Nephron (organoid): ENCODE data around the gene GPR37L1.

Experiments
- H3K27ac Mint-ChIP-seq, 3 experiments: 2 replicates each; pipeline ENCODE4 v1.8.0; 2020; ENCODE audit warnings: mixed read lengths in 3 of 3, mild to moderate bottlenecking in 2 of 3, moderate library complexity in 1 of 3
- H3K27me3 Mint-ChIP-seq: 2 replicates; pipeline ENCODE4 v1.8.0; 2021; ENCODE audit warnings: low read depth, mild to moderate bottlenecking, moderate library complexity, mixed read lengths
- H3K36me3 Mint-ChIP-seq: 2 replicates; pipeline ENCODE4 v1.8.0; 2020; ENCODE audit warnings: low read depth, mixed read lengths
- H3K4me1 Mint-ChIP-seq: 2 replicates; pipeline ENCODE4 v1.8.0; 2020; ENCODE audit warnings: mixed read lengths
- H3K4me3 Mint-ChIP-seq, 3 experiments: 2 replicates each; pipeline ENCODE4 v1.8.0; 2020; ENCODE audit warnings: mild to moderate bottlenecking in 3 of 3, mixed read lengths in 3 of 3, moderate library complexity in 2 of 3
- H3K9me3 Mint-ChIP-seq: 2 replicates; pipeline ENCODE4 v1.8.0; 2020; ENCODE audit warnings: mixed read lengths
- TF ChIP-seq, protein P1 (sequence below), 3 experiments: fragments of 200-600 bp; sonication (generic); IDR thresholded peaks; one replicate each; pipeline ENCODE4 v1.5.0; 2021; ENCODE audit warnings: antibody characterized with exemption in 3 of 3; ENCODE audit not compliant: unreplicated experiment in 3 of 3

The GPR37L1 gene

DNA sequence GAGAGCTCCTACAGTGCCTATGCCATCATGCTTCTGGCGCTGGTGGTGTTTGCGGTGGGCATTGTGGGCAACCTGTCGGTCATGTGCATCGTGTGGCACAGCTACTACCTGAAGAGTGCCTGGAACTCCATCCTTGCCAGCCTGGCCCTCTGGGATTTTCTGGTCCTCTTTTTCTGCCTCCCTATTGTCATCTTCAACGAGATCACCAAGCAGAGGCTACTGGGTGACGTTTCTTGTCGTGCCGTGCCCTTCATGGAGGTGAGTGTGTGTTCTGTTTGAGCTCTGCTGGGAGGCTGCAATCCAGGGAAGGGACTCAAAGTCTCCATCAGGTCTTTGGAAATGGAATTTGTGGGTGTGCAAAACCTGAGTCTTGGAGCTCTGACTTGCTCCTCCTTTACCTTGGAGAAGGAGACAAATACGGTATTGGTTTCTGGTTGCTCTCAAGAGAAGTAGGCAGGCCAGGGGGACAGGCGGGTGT lies 658 bp downstream of the GPR37L1 start:
- Mint-ChIP-seq H3K36me3 (no peaks in the 10 kb centered on the region), H3K4me1 (no peaks in the 10 kb centered on the region), H3K4me3 (no peak overlapping the region), H3K27ac (no peak overlapping the region), H3K27me3 (peaks cover 21% of the 10 kb centered on the region), H3K9me3 (no peaks in the 10 kb centered on the region)
- TF ChIP-seq, protein P1, sequence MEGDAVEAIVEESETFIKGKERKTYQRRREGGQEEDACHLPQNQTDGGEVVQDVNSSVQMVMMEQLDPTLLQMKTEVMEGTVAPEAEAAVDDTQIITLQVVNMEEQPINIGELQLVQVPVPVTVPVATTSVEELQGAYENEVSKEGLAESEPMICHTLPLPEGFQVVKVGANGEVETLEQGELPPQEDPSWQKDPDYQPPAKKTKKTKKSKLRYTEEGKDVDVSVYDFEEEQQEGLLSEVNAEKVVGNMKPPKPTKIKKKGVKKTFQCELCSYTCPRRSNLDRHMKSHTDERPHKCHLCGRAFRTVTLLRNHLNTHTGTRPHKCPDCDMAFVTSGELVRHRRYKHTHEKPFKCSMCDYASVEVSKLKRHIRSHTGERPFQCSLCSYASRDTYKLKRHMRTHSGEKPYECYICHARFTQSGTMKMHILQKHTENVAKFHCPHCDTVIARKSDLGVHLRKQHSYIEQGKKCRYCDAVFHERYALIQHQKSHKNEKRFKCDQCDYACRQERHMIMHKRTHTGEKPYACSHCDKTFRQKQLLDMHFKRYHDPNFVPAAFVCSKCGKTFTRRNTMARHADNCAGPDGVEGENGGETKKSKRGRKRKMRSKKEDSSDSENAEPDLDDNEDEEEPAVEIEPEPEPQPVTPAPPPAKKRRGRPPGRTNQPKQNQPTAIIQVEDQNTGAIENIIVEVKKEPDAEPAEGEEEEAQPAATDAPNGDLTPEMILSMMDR (IDR thresholded peaks at IDR 0.05; ENCODE audit: unreplicated experiment in 3 of 3): no peak

DNA sequence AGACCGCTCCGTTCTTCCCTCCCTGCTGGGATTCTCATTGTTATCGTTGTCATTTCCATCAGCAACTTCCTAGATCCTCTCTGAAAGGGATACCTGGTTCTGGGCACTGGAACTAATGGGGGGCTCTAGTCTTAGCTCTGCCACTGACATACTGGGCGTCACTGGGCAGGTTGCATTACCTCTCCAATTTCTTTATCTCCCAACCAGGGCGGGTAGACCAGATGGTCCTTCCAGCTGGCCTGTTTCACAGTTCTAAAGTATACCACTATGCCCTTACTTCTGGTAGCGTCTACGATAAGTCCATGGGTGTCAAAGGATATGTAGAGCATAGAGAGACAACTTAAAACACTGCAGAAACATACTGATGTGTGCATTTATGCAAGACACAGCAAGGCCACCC lies 1.4 kb downstream of the GPR37L1 start:
- H3K4me1 Mint-ChIP-seq: no peaks in the 10 kb centered on the region

DNA sequence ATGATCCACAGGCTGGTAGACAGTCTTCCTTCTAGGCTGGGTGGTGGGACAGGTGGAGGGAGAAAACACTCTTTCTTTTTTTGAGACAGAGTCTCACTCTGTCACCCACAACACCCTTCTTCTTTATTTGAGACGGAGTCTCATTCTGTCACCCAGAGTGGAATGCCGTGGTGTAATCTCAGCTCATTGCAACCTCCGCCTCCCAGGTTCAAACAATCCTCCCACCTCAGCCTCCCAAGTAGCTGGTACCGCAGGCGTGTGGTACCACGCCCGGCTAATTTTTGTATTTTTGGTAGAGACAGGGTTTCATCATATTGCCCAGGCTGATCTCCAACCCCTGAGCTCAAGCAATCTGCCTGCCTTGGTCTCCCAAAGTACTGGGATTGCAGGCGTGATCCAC lies 2.9 kb downstream of the GPR37L1 start:
- H3K27ac Mint-ChIP-seq: no peak overlapping the region
- no peaks in the 10 kb centered on the region for H3K9me3 Mint-ChIP-seq
- H3K4me1 Mint-ChIP-seq: no peaks in the 10 kb centered on the region
- no peak overlapping the region for H3K4me3 Mint-ChIP-seq
- no peaks in the 10 kb centered on the region for H3K36me3 Mint-ChIP-seq
- H3K27me3 Mint-ChIP-seq: peaks cover 21% of the 10 kb centered on the region
- TF ChIP-seq, protein P1 (IDR thresholded peaks at IDR 0.05; ENCODE audit: unreplicated experiment in 3 of 3): no peak

More for the DNA sequence above, 1.4 kb downstream of the GPR37L1 start:
- Mint-ChIP-seq H3K4me3 (no peak overlapping the region), H3K27ac (no peak overlapping the region), H3K36me3 (no peaks in the 10 kb centered on the region), H3K27me3 (peaks cover 21% of the 10 kb centered on the region), H3K9me3 (no peaks in the 10 kb centered on the region)
- TF ChIP-seq, protein P1 (IDR thresholded peaks at IDR 0.05; ENCODE audit: unreplicated experiment in 3 of 3): no peak

DNA sequence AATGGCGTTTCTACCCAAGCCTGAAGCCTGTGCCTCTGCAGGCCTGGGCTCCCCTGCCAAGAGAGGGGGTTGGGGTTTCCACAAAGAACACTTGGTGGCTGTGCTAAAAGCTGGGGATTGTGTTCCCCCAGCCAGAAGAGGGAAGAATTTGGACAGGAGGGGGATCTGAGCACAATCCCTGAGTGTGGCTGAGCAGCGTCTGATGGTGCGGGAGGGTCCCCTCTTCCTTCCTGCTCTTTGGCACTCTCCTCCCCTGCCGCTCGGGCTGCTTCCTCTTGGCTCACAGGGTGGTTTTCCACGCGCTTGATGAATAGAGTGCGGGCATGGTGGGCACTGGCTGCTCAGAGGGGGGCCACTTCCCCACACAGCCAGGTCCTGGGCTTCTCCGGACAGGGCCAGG lies 3.7 kb downstream of the GPR37L1 start:
- Mint-ChIP-seq H3K4me3 (no peak overlapping the region), H3K27ac (no peak overlapping the region), H3K36me3 (no peaks in the 10 kb centered on the region), H3K27me3 (peaks cover 18% of the 10 kb centered on the region), H3K4me1 (no peaks in the 10 kb centered on the region), H3K9me3 (no peaks in the 10 kb centered on the region)
- TF ChIP-seq, protein P1 (IDR thresholded peaks at IDR 0.05; ENCODE audit: unreplicated experiment in 3 of 3): no peak

DNA sequence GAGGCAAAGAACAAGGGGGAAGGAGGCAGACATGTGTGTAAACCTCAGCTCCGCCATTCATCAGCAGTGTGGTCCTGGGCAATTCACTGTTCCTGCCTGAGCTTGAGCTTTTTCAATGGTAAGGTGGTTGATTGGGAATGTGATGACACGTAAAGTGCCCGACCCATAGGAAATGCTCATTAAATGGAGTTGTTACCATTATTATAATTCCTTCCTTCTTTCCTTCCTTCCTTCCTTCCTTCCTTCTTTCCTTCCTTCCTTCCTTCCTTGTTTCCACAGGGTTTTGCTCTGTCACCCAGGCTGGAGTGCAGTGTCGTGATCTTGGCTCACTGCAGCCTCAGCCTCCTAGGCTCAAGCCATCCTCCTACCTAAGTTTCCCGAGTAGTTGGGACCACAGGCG lies 4.3 kb downstream of the GPR37L1 start:
- Mint-ChIP-seq H3K27me3 (peaks cover 16% of the 10 kb centered on the region), H3K27ac (no peak overlapping the region), H3K4me3 (no peak overlapping the region), H3K4me1 (no peaks in the 10 kb centered on the region), H3K9me3 (no peaks in the 10 kb centered on the region), H3K36me3 (no peaks in the 10 kb centered on the region)
- TF ChIP-seq, protein P1 (IDR thresholded peaks at IDR 0.05; ENCODE audit: unreplicated experiment in 3 of 3): no peak

GRCh38 chr1:202127836-202128622 lies 5.3 kb downstream of the GPR37L1 start:
- Mint-ChIP-seq H3K36me3 (peaks cover 7% of the 10 kb centered on the region), H3K27me3 (peaks cover 16% of the 10 kb centered on the region), H3K27ac (no peak overlapping the region), H3K4me1 (no peaks in the 10 kb centered on the region), H3K9me3 (no peaks in the 10 kb centered on the region), H3K4me3 (no peak overlapping the region)
- TF ChIP-seq, protein P1 (IDR thresholded peaks at IDR 0.05; ENCODE audit: unreplicated experiment in 3 of 3): no peak
